Glutamatergic neuron (in vitro differentiated cells): ENCODE data around the gene AFF2. TPM values are rescaled to one million over a fixed set of nuclear protein-coding genes. Genes with fewer than 3 reads are reported as not detected.

Experiments
- DNase-seq: peaks from one replicate; pipeline ENCODE4 v3.0.0; 2022
- H3K27ac Mint-ChIP-seq: one replicate; pipeline ENCODE4 v1.8.0; 2020; ENCODE audit warnings: mild to moderate bottlenecking, mixed read lengths, inconsistent platforms; ENCODE audit not compliant: unreplicated experiment
- H3K27me3 Mint-ChIP-seq: one replicate; pipeline ENCODE4 v1.8.0; 2020; ENCODE audit warnings: mild to moderate bottlenecking, moderate library complexity, mixed read lengths, inconsistent platforms; ENCODE audit not compliant: unreplicated experiment
- H3K36me3 Mint-ChIP-seq: one replicate; pipeline ENCODE4 v1.8.0; 2020; ENCODE audit warnings: mild to moderate bottlenecking, mixed read lengths, inconsistent platforms; ENCODE audit not compliant: unreplicated experiment
- H3K4me1 Mint-ChIP-seq: one replicate; pipeline ENCODE4 v1.8.0; 2020; ENCODE audit warnings: mild to moderate bottlenecking, low read depth, mixed read lengths, inconsistent platforms; ENCODE audit not compliant: unreplicated experiment
- H3K4me3 Mint-ChIP-seq: one replicate; pipeline ENCODE4 v1.8.0; 2020; ENCODE audit warnings: mild to moderate bottlenecking, mixed read lengths, inconsistent platforms; ENCODE audit not compliant: unreplicated experiment
- H3K9me3 Mint-ChIP-seq: one replicate; pipeline ENCODE4 v1.8.0; 2020; ENCODE audit warnings: mild to moderate bottlenecking, moderate library complexity, mixed read lengths, inconsistent platforms; ENCODE audit not compliant: unreplicated experiment
- total RNA-seq: library from RNA; stranded (reverse); fragmentation: NEBNext Ultra II Directional; extraction: Animal tissue kit (Norgen Biotek cat#: 25700); gene quantifications from one replicate; pipeline ENCODE4 v1.2.1, GENCODE V29; 2021; ENCODE audit not compliant: unreplicated experiment
- TF ChIP-seq, protein P1 (sequence below): fragments of 200-600 bp; sonication (generic); IDR thresholded peaks from one replicate; pipeline ENCODE4 v1.5.0; 2021; ENCODE audit not compliant: partially characterized antibody, unreplicated experiment

The AFF2 gene
- total RNA-seq, 1 donor from 2014 or later, result 12.2 TPM

- Mint-ChIP-seq H3K9me3 (peaks cover 2% of the 10 kb centered on the region), H3K27me3 (no peaks in the 10 kb centered on the region), H3K27ac (no peak overlapping the region), H3K4me1 (no peaks in the 10 kb centered on the region), H3K4me3 (no peak overlapping the region), H3K36me3 (no peaks in the 10 kb centered on the region)
- no peak for DNase-seq
- TF ChIP-seq, protein P1, sequence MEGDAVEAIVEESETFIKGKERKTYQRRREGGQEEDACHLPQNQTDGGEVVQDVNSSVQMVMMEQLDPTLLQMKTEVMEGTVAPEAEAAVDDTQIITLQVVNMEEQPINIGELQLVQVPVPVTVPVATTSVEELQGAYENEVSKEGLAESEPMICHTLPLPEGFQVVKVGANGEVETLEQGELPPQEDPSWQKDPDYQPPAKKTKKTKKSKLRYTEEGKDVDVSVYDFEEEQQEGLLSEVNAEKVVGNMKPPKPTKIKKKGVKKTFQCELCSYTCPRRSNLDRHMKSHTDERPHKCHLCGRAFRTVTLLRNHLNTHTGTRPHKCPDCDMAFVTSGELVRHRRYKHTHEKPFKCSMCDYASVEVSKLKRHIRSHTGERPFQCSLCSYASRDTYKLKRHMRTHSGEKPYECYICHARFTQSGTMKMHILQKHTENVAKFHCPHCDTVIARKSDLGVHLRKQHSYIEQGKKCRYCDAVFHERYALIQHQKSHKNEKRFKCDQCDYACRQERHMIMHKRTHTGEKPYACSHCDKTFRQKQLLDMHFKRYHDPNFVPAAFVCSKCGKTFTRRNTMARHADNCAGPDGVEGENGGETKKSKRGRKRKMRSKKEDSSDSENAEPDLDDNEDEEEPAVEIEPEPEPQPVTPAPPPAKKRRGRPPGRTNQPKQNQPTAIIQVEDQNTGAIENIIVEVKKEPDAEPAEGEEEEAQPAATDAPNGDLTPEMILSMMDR, result no peak
Observed at GRCh38 chrX:148923631-148924030, 423.2 kb downstream of the AFF2 start.

DNA sequence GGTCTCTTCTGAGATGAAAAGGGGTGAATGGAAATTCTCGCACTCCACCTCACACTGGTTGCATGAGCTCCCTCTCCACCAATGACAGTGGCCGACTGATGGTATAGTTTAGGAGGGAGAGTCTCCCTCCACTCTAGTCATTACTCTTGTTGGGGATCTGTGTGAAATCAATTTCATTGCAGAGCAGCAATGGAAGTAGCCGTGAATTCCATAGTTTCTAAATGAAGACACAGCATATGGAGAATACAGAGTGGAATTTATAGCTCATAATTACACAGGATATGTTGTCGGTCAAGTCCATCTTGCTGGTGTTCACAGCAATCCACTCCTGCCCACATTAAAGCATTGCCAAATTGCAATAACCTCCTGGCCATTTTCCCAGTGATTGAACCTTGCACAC lies 426.0 kb downstream of the AFF2 start:
- H3K4me1 Mint-ChIP-seq, result no peaks in the 10 kb centered on the region
- no peaks in the 10 kb centered on the region for H3K27me3 Mint-ChIP-seq
- H3K27ac Mint-ChIP-seq, result no peak overlapping the region
- H3K9me3 Mint-ChIP-seq, result no peaks in the 10 kb centered on the region
- no peak for DNase-seq
- H3K4me3 Mint-ChIP-seq, result no peak overlapping the region
- TF ChIP-seq, protein P1, result no peak
- H3K36me3 Mint-ChIP-seq, result no peaks in the 10 kb centered on the region

DNA sequence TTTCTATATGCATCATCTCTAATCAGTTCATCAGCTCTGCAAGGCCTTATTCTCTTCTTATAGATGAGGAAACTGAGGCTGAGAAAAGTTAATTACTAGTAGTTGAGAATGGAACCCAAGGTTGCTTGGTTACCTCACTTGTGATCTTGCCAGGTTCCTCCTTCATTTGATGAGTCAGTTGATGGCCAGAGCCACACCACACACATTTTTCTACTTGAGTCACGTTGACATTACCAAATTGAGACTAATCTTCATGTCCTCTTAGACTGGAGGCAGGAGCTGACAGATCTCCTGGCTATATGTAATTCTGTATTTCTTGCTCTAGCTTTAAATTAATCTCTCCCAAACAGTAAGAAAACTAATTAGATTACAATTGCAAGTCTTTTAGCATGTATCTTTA lies 428.4 kb downstream of the AFF2 start:
- no peaks in the 10 kb centered on the region for H3K9me3 Mint-ChIP-seq
- H3K36me3 Mint-ChIP-seq, result no peaks in the 10 kb centered on the region
- H3K27ac Mint-ChIP-seq, result no peak overlapping the region
- H3K27me3 Mint-ChIP-seq, result no peaks in the 10 kb centered on the region
- no peak for DNase-seq
- no peaks in the 10 kb centered on the region for H3K4me1 Mint-ChIP-seq
- TF ChIP-seq, protein P1, result no peak
- H3K4me3 Mint-ChIP-seq, result no peak overlapping the region

- H3K27me3 Mint-ChIP-seq, result peaks cover 1% of the 10 kb centered on the region
- H3K27ac Mint-ChIP-seq, result no peak overlapping the region
- H3K4me1 Mint-ChIP-seq, result no peaks in the 10 kb centered on the region
- H3K4me3 Mint-ChIP-seq, result no peak overlapping the region
- DNase-seq, result no peak
- TF ChIP-seq, protein P1, result no peak
- no peaks in the 10 kb centered on the region for H3K36me3 Mint-ChIP-seq
- no peaks in the 10 kb centered on the region for H3K9me3 Mint-ChIP-seq
Observed at GRCh38 chrX:148929686-148930085, 429.3 kb downstream of the AFF2 start.

DNA sequence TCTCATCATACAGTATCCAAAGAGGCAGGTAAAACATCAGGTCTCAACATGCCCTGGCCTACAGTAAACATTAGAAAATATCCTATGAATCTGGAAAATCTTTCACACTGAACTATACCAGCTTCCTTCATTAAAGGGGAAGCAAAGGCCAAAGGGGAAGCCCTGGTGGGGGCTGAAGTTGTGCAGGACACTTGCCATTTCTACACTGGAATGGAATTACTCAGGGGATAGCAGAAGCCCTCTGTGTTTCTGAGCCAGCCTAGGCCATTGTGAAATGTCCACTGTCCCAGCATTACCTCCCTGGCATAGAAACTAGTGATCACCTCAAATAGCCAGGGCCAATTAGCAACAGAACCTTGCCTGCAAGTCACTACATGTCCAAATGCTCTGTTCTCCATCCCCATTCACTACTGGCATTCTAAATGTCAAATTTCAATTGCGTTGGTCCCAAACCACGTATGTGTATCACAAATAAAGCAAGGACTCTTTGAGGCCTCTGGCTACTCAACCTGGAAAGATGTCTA lies 429.9 kb downstream of the AFF2 start:
- H3K4me1 Mint-ChIP-seq, result no peaks in the 10 kb centered on the region

More for the DNA sequence above, 429.9 kb downstream of the AFF2 start:
- no peak for DNase-seq
- Mint-ChIP-seq H3K4me3 (no peak overlapping the region), H3K27ac (no peak overlapping the region), H3K9me3 (no peaks in the 10 kb centered on the region), H3K27me3 (peaks cover 1% of the 10 kb centered on the region), H3K36me3 (no peaks in the 10 kb centered on the region)
- TF ChIP-seq, protein P1, result no peak
